OCI-LY7 (cell line): ENCODE results near the gene LRRC1. TPM values are rescaled to one million over a fixed set of nuclear protein-coding genes. Genes with fewer than 3 reads are reported as not detected.

Source experiments
- BruUV-seq: library from RNA; stranded (reverse); fragments of 400-500 nt; replicated peaks from 2 replicates; lab custom pipeline; 2021; lab: Mats Ljungman, UMichigan
- CTCF ChIA-PET: fragments of 300-600 bp; sonication (Branson Sonifier 250); formaldehyde crosslinking; loops from one replicate; lab custom pipeline; 2022; ENCODE audit warnings: antibody characterized with exemption; ENCODE audit not compliant: unreplicated experiment; lab: Charles Lee
- POLR2A ChIA-PET: fragments of 300-600 bp; sonication (Branson Sonifier 250); formaldehyde crosslinking; loops from one replicate; lab custom pipeline; 2022; ENCODE audit warnings: antibody characterized with exemption; lab: Charles Lee
- DNase-seq: peaks from one replicate; pipeline ENCODE4 v3.0.0-alpha.2; 2015; ENCODE audit warnings: low spot score
- H2AFZ ChIP-seq: fragments of 200-600 bp; sonication (generic), shearing (Covaris generic); 2 replicates; pipeline ENCODE4 v1.6.1; 2014; ENCODE audit warnings: mild to moderate bottlenecking, antibody characterized with exemption, low read length, moderate library complexity
- H3K27ac ChIP-seq: fragments of 200-600 bp; sonication (generic); 2 replicates; pipeline ENCODE4 v1.5.1; 2014; ENCODE audit warnings: mixed run types, low read depth, mild to moderate bottlenecking, moderate library complexity, low read length, inconsistent platforms; ENCODE audit not compliant: poor library complexity, severe bottlenecking
- H3K36me3 ChIP-seq: fragments of 200-600 bp; sonication (generic); 2 replicates; pipeline ENCODE4 v1.6.1; 2014; ENCODE audit warnings: mild to moderate bottlenecking, antibody characterized with exemption, low read length, moderate library complexity, mixed read lengths; ENCODE audit not compliant: insufficient read depth
- H3K4me1 ChIP-seq: fragments of 200-600 bp; sonication (generic); 2 replicates; pipeline ENCODE4 v1.5.1; 2014; ENCODE audit warnings: mild to moderate bottlenecking, low read length; ENCODE audit not compliant: insufficient read depth, poor library complexity, severe bottlenecking
- H3K4me2 ChIP-seq: fragments of 200-600 bp; sonication (generic); 2 replicates; pipeline ENCODE4 v1.6.1; 2014; ENCODE audit warnings: mild to moderate bottlenecking, low read length
- H3K4me3 ChIP-seq: fragments of 200-600 bp; sonication (generic); 2 replicates; pipeline ENCODE4 v1.5.1; 2014; ENCODE audit warnings: mild to moderate bottlenecking, low read depth, low read length; ENCODE audit not compliant: poor library complexity, severe bottlenecking
- H3K79me2 ChIP-seq: fragments of 200-600 bp; sonication (generic); 2 replicates; pipeline ENCODE4 v1.6.1; 2016; ENCODE audit warnings: low read depth, mild to moderate bottlenecking, low read length, moderate library complexity, mixed read lengths; ENCODE audit not compliant: insufficient read depth
- H3K9me2 ChIP-seq: fragments of 200-600 bp; sonication (generic); 2 replicates; pipeline ENCODE4 v1.6.1; 2016; ENCODE audit warnings: mild to moderate bottlenecking, low read length, mixed read lengths; ENCODE audit not compliant: insufficient read depth
- H3K9me3 ChIP-seq: fragments of 200-600 bp; sonication (generic); 2 replicates; pipeline ENCODE4 v1.6.1; 2014; ENCODE audit warnings: mild to moderate bottlenecking, mixed run types, low read length, mixed read lengths
- H4K20me1 ChIP-seq: fragments of 200-600 bp; sonication (generic); 2 replicates; pipeline ENCODE4 v1.6.1; 2014; ENCODE audit warnings: mild to moderate bottlenecking, antibody characterized with exemption, low read length, moderate library complexity, mixed read lengths; ENCODE audit not compliant: insufficient read depth
- EZH2phosphoT487 ChIP-seq: fragments of 200-600 bp; sonication (generic); IDR thresholded peaks from 2 replicates; pipeline ENCODE4 v1.6.1; 2018; ENCODE audit warnings: low read depth, borderline replicate concordance, mild to moderate bottlenecking, mixed run types, antibody characterized with exemption, low read length, moderate library complexity, mixed read lengths
- intact Hi-C: fragments of 100-400 bp; cut with micrococcal nuclease; formaldehyde crosslinking; loops from one replicate; pipeline ENCODE4 v1.10.0; 2022; ENCODE audit not compliant: unreplicated experiment
- total RNA-seq, 2 experiments: library from RNA; depleted of rRNA in 1 of 2; stranded (reverse); fragments of >200 nt in 1 of 2; shearing (Covaris generic) in 1 of 2; gene quantifications; 2 replicates each; pipeline ENCODE4 v1.2.3, GENCODE V29; 2014 to 2022
- TF ChIP-seq, protein P1 (sequence below): fragments of 200-600 bp; sonication (generic); conservative IDR thresholded peaks from 2 replicates; pipeline ENCODE4 v1.5.1; 2014; ENCODE audit warnings: mild to moderate bottlenecking, antibody characterized with exemption, low read length, moderate library complexity, mixed read lengths

Gene LRRC1
- total RNA-seq, 2 experiments from 2014 or later = 8.2 to 8.4 TPM

DNA sequence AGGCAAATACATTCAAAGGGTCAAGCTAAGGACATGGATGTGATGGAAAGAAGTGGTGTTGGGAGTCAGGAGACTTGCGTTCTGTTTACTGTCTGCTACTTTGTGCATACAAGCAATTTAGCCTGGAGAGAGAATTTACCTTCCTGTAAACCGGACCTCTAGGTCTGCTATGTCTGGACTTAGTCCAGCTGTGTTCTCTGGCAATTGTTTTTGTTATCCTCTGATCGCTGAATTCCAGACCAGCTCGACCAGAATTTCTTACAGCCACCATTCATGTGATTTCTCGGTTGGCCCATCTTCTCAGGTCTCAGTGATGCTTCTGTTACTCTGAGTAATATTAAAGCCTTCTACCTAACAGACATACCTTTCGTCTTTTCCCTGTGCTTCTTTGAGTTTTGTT is 75.2 kb downstream of the LRRC1 start:
- DNase-seq = no peak
- no TSS peak for BruUV-seq
- ChIA-PET CTCF (no interaction called here), POLR2A (interaction anchor here (0.5 kb wide), 1 partner anchor 208 kb away, joined by 3 read pairs; no protein-coding TSS in a partner anchor)
- no peaks in the 10 kb centered on the region for H3K79me2 ChIP-seq
- no peaks in the 10 kb centered on the region for H3K9me2 ChIP-seq
- no peak overlapping the region for H3K27ac ChIP-seq
- H3K9me3 ChIP-seq = no peaks in the 10 kb centered on the region
- no peaks in the 10 kb centered on the region for H3K36me3 ChIP-seq
- intact Hi-C loops = no loop called here
- no peaks in the 10 kb centered on the region for H4K20me1 ChIP-seq
- no peak for TF ChIP-seq EZH2phosphoT487
- TF ChIP-seq, protein P1, sequence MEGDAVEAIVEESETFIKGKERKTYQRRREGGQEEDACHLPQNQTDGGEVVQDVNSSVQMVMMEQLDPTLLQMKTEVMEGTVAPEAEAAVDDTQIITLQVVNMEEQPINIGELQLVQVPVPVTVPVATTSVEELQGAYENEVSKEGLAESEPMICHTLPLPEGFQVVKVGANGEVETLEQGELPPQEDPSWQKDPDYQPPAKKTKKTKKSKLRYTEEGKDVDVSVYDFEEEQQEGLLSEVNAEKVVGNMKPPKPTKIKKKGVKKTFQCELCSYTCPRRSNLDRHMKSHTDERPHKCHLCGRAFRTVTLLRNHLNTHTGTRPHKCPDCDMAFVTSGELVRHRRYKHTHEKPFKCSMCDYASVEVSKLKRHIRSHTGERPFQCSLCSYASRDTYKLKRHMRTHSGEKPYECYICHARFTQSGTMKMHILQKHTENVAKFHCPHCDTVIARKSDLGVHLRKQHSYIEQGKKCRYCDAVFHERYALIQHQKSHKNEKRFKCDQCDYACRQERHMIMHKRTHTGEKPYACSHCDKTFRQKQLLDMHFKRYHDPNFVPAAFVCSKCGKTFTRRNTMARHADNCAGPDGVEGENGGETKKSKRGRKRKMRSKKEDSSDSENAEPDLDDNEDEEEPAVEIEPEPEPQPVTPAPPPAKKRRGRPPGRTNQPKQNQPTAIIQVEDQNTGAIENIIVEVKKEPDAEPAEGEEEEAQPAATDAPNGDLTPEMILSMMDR = no peak
- no peak overlapping the region for H2AFZ ChIP-seq
- no peaks in the 10 kb centered on the region for H3K4me1 ChIP-seq
- no peak overlapping the region for H3K4me3 ChIP-seq
- H3K4me2 ChIP-seq = no peak overlapping the region

DNA sequence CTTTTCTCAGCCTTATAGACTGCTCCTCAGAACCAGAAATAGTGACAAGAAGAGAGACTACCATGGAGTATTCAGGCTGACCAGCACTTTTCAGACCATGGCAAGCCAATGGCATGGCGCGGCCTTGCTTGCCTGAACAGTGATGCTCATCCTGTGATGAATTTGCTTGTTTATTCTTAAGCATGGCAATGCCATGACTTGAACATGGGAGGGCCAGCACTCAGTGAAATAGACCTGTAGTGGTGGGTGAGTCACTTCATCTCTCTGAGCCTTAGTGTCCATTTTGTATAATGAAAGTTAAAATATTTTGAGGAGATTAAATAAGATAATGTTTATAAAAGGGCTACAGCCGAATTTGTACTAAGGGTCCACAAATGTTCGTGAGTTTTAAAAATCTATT is 79.1 kb downstream of the LRRC1 start:
- DNase-seq = no peak
- CTCF ChIA-PET = no interaction called here
- Histone ChIP-seq H3K36me3 (no peaks in the 10 kb centered on the region), H2AFZ (no peak overlapping the region), H3K9me3 (no peaks in the 10 kb centered on the region), H3K79me2 (no peaks in the 10 kb centered on the region), H3K27ac (no peak overlapping the region), H3K4me1 (no peaks in the 10 kb centered on the region), H3K9me2 (no peaks in the 10 kb centered on the region), H3K4me3 (no peak overlapping the region), H4K20me1 (no peaks in the 10 kb centered on the region), H3K4me2 (no peak overlapping the region)
- no TSS peak for BruUV-seq
- POLR2A ChIA-PET = no interaction called here
- intact Hi-C loops = no loop called here
- no peak for TF ChIP-seq EZH2phosphoT487
- TF ChIP-seq, protein P1 = no peak

DNA sequence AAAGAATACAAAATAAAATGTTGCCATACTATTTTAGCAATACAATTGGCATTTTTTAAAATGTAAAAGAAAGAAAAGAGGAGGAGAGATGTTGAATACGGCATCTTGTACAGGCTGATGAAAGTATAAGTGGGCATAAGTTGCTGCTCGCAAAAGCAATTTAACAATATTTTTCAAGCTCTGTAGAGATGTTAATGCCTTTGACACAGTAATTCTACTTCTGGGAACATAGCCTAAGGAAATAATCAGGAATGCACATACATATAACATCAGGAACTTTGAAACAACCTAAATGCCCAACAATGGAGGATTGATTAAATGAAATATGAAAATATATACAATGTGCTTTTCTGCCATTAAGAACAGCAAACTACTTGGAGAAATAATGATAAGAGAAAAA is 80.2 kb downstream of the LRRC1 start:
- CTCF ChIA-PET = no interaction called here
- no peak for DNase-seq
- Histone ChIP-seq H2AFZ (no peak overlapping the region), H3K9me3 (no peaks in the 10 kb centered on the region), H3K36me3 (no peaks in the 10 kb centered on the region), H3K4me3 (no peak overlapping the region), H3K4me2 (no peak overlapping the region), H3K27ac (no peak overlapping the region), H3K4me1 (no peaks in the 10 kb centered on the region), H3K79me2 (no peaks in the 10 kb centered on the region), H4K20me1 (no peaks in the 10 kb centered on the region), H3K9me2 (no peaks in the 10 kb centered on the region)
- BruUV-seq = no TSS peak
- POLR2A ChIA-PET = no interaction called here
- intact Hi-C loops = no loop called here
- TF ChIP-seq, protein P1 = no peak
- no peak for TF ChIP-seq EZH2phosphoT487
